HFF-Myc (cell line): Measurements from ENCODE around the gene HLX.

Source experiments
- DNase-seq: peaks from one replicate; pipeline ENCODE4 v3.0.0-alpha.2; 2011; ENCODE audit warnings: low read depth; ENCODE audit errors: extremely low read depth
- H3K4me3 ChIP-seq: replicated peaks from 2 replicates; pipeline ENCODE4 v1.5.1; 2011; ENCODE audit warnings: low read depth, mild to moderate bottlenecking, control low read depth, low read length
- CTCF ChIP-seq: IDR thresholded peaks from 2 replicates; pipeline ENCODE4 v1.5.1; 2012; ENCODE audit warnings: mild to moderate bottlenecking, low read depth, low read length, control low read depth; ENCODE audit errors: missing control alignments

The HLX gene

DNA sequence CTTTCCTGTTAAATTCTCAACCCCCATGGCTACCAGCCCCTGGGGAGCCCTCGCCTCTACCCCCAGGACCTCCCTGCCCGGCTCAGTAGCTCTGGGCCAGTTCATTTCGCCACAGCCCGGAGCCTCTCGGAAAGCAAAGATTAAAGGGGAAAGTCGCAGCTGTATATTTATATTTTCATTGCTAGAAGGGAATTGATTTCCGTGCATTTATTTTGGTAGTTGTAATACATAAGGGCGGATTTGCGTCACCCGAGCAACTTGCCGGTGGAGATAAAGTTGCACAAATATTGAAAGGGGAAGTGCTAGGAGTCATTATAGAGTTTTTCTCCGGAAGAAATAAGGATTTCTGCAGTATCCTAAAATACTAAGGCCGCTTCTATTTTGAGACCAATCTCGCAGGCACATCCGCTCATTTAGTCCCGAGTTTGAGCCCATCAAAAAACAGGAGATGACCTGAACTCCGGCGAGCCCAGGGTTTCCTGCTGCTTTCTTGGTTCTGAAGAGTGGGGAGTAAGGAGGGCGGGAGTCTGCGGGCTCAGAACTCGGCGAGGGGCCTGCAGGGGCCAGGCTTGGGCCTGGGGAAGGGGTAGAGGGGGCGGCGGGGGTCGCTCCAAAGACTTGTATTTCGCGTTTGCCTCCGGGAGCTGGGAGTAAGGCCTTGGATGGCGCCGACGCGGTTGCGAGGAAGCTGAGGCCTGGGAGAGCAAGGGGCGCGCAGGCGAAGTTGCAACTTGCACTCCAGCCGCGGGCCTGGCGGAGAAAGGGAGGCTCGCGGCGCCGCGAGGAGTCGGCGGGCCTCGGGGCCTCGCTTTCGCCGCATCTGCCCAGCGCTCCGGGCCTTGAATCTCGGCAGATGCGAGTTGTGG lies 2.5 kb upstream of the HLX start:
- no peak overlapping the region for H3K4me3 ChIP-seq
- no peak for DNase-seq
- no peak for TF ChIP-seq CTCF

GRCh38 chr1:220877377-220878095 lies 1.7 kb upstream of the HLX start:
- H3K4me3 ChIP-seq: no peak overlapping the region
- no peak for DNase-seq
- TF ChIP-seq CTCF: no peak

- no peak for TF ChIP-seq CTCF
- DNase-seq: no peak
- H3K4me3 ChIP-seq: peak overlapping the region; percentile 80
These were observed 810 bp upstream of the HLX start for GRCh38 chr1:220878191-220879075.

GRCh38 chr1:220879509-220880361 lies 492 bp downstream of the HLX start:
- no peak for TF ChIP-seq CTCF
- H3K4me3 ChIP-seq: peak overlapping the region; percentile 80
- DNase-seq: no peak

DNA sequence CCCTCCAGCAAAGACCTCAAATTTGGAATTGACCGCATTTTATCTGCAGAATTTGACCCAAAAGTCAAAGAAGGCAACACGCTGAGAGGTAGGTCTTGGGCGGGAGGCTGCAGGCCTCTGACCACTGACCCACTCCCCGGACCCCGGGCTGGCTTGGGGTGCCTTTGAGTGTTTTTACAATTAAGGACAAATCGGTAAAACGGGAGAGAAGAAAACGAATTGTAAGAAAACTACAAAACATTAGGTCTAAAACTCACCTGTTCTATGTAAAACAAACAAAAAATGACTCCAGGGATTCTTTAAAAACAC lies 1.1 kb downstream of the HLX start:
- peak overlapping the region; percentile 80 for H3K4me3 ChIP-seq
- TF ChIP-seq CTCF: no peak
- DNase-seq: no peak
